Measurements from ENCODE around the gene MAP3K1.
A peak's percentile ranks its signal among the peaks of the same experiment; 100 is the strongest.

The MAP3K1 gene

DNA sequence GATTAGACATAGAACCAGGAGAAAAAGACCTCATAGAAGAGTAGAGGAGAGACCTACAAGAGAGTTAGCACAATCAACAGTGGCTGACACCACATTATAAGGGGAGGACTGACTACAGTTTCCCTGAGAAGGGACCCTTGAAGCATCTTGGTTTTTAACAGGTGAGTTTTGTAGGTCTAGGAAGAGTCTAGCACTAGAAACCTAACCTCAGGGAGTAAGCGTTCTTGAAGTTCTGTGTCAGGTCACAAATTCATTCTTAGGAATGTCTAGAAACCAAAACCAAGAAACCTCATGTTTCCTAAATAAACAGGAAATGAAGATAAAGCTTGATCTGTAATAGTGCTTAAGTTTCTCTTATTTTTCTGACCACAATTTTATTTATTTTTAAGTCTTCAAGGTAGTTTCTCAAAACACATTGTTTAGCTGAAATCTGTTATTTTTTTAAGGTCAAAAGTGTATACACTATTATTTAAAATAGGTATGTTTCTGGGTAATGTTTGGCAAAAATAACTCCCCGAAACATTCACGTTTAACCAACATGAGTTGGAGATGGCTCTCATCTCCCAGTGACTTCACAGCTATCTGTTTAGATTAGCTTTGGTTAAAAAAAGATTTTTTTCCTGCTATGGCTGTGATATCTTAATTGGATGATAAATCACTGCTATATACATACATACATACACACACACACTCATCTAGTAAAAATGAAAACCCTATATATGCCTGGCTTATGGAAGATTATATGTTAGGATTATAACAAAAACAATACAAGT is 37.1 kb downstream of the MAP3K1 start:
- peak overlapping the region; percentile 37 for H3K4me2 ChIP-seq
- peaks cover 82% of the 10 kb centered on the region for H3K79me2 ChIP-seq (ENCODE audit: insufficient read depth, low read depth)
- no peak overlapping the region for H2AFZ ChIP-seq (ENCODE audit: low read depth)
- peaks cover 79% of the 10 kb centered on the region for H3K4me1 ChIP-seq (ENCODE audit: low read depth, poor library complexity, severe bottlenecking)
- no peak overlapping the region for H3K9ac ChIP-seq
- H3K36me3 ChIP-seq (ENCODE audit: insufficient read depth): no peaks in the 10 kb centered on the region
- no peaks in the 10 kb centered on the region for H3K27me3 ChIP-seq (ENCODE audit: insufficient read depth, low read depth)
- H3K27ac ChIP-seq: peak overlapping the region; percentile 20; the same call in 1 of the 2 replicates
- TF ChIP-seq CTCF (conservative IDR thresholded peaks at IDR 0.05; ENCODE audit: low read depth, low read length): no peak
- no peak overlapping the region for H3K4me3 ChIP-seq (IDR thresholded peaks at IDR 0.05; ENCODE audit: insufficient read depth, low read depth, low read length)
- H4K20me1 ChIP-seq (ENCODE audit: insufficient read depth): peaks cover 4% of the 10 kb centered on the region; the same call in 1 of the 2 replicates

GRCh38 chr5:56853698-56854097 is 38.3 kb downstream of the MAP3K1 start:
- Histone ChIP-seq H3K27ac (no peak overlapping the region), H3K4me3 (IDR thresholded peaks at IDR 0.05; ENCODE audit: insufficient read depth, low read depth, low read length) (no peak overlapping the region), H2AFZ (ENCODE audit: low read depth) (no peak overlapping the region), H3K27me3 (ENCODE audit: insufficient read depth, low read depth) (no peaks in the 10 kb centered on the region), H3K36me3 (ENCODE audit: insufficient read depth) (no peaks in the 10 kb centered on the region), H3K79me2 (ENCODE audit: insufficient read depth, low read depth) (peaks cover 75% of the 10 kb centered on the region), H4K20me1 (ENCODE audit: insufficient read depth) (peaks cover 4% of the 10 kb centered on the region; the same call in 1 of the 2 replicates), H3K4me2 (no peak overlapping the region), H3K4me1 (ENCODE audit: low read depth, poor library complexity, severe bottlenecking) (peaks cover 66% of the 10 kb centered on the region), H3K9ac (no peak overlapping the region)
- no peak for TF ChIP-seq CTCF (conservative IDR thresholded peaks at IDR 0.05; ENCODE audit: low read depth, low read length)

DNA sequence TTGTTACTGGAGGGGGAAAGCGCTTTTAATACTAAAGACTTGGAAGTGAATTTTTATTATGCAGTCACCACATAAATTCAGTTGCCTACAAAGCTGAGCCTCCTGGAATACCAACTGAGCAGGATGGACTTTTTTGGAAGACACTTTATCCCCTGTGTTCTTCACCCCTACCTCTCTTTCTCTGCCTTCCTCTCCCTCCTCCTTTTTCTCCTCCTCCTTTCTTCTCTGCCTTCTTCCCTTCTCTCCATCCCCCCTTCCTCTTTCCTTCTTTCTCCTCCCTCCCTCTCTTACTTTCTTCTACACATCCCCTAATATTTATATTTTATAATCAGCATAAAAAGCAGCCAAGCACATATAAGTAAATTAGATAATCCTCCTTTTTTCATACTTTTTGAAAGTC is 39.6 kb downstream of the MAP3K1 start:
- Histone ChIP-seq H3K79me2 (ENCODE audit: insufficient read depth, low read depth) (peaks cover 63% of the 10 kb centered on the region; the same call in 1 of the 2 replicates), H2AFZ (ENCODE audit: low read depth) (no peak overlapping the region), H3K36me3 (ENCODE audit: insufficient read depth) (no peaks in the 10 kb centered on the region), H3K9ac (no peak overlapping the region), H3K27ac (no peak overlapping the region), H3K27me3 (ENCODE audit: insufficient read depth, low read depth) (no peaks in the 10 kb centered on the region), H4K20me1 (ENCODE audit: insufficient read depth) (peaks cover 4% of the 10 kb centered on the region; the same call in 1 of the 2 replicates), H3K4me1 (ENCODE audit: low read depth, poor library complexity, severe bottlenecking) (peaks cover 54% of the 10 kb centered on the region), H3K4me3 (IDR thresholded peaks at IDR 0.05; ENCODE audit: insufficient read depth, low read depth, low read length) (no peak overlapping the region), H3K4me2 (no peak overlapping the region)
- no peak for TF ChIP-seq CTCF (conservative IDR thresholded peaks at IDR 0.05; ENCODE audit: low read depth, low read length)

DNA sequence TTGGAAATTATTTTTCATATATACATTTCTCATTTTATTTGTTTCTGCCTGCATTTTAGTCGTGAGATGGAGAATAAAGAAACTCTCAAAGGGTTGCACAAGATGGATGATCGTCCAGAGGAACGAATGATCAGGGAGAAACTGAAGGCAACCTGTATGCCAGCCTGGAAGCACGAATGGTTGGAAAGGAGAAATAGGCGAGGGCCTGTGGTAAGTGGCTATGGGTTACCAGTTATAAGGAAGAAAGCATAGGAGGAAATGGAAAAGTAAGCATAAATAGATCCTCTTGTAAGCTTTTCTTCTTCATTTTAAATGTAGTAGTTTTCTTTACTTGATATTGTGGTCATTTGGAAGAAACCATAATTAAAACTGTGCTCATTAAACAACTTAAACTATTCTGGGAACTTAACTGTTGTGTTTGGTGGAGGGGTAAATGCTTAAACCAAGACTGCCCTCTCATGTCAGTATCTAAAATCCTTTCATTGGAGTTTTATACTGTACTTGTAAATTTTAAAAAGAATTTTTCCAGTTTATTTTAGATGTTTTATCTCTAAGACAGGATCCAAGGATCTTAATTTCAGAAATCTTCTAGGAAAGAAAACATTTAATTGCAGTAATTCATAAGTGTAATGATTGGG is 41.3 kb downstream of the MAP3K1 start:
- peaks cover 1% of the 10 kb centered on the region; the same call in 1 of the 2 replicates for H4K20me1 ChIP-seq (ENCODE audit: insufficient read depth)
- H3K9ac ChIP-seq: no peak overlapping the region
- H3K4me1 ChIP-seq (ENCODE audit: low read depth, poor library complexity, severe bottlenecking): peaks cover 36% of the 10 kb centered on the region
- no peaks in the 10 kb centered on the region for H3K27me3 ChIP-seq (ENCODE audit: insufficient read depth, low read depth)
- no peaks in the 10 kb centered on the region for H3K36me3 ChIP-seq (ENCODE audit: insufficient read depth)
- TF ChIP-seq CTCF (conservative IDR thresholded peaks at IDR 0.05; ENCODE audit: low read depth, low read length): 0 out of 2 replicates have a peak, but pooled peaks have one; percentile 11
- no peak overlapping the region for H3K4me2 ChIP-seq
- H3K4me3 ChIP-seq (IDR thresholded peaks at IDR 0.05; ENCODE audit: insufficient read depth, low read depth, low read length): no peak overlapping the region
- H3K79me2 ChIP-seq (ENCODE audit: insufficient read depth, low read depth): peaks cover 45% of the 10 kb centered on the region; the same call in 1 of the 2 replicates
- H2AFZ ChIP-seq (ENCODE audit: low read depth): no peak overlapping the region
- no peak overlapping the region for H3K27ac ChIP-seq
